GM18520 (cell line): ENCODE data around the gene FN3KRP.
A peak's percentile ranks its signal among the peaks of the same experiment; 100 is the strongest.

ENCODE experiments used
- ATAC-seq: cut with Tn5 transposase; IDR thresholded peaks from one replicate; pipeline ENCODE4 v1.9.1; 2021; ENCODE audit not compliant: unreplicated experiment

The FN3KRP gene

DNA sequence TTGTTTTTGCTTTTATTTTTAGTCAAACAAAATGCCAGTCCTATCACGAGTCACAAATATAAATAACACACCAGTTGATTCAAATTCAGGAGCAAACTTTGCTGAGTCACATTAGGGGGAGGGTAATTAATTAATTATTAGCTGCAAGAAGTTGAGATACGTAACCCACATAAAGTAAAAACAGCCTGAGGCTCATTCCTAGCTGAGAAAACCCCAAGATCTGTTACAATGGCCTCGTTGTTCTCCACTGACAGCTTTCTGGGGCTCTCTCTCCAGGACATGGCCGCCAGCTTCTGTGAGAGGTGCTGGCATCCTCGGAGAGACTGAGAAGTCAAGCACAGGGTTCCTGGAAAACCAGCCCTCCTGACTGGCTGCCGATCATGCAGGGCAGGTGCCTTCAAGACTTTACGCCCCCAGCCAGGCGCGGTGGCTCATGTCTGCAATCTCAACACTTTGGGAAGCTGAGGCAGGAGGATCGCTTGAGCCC lies 29.1 kb upstream of the FN3KRP start:
- no peak for ATAC-seq

DNA sequence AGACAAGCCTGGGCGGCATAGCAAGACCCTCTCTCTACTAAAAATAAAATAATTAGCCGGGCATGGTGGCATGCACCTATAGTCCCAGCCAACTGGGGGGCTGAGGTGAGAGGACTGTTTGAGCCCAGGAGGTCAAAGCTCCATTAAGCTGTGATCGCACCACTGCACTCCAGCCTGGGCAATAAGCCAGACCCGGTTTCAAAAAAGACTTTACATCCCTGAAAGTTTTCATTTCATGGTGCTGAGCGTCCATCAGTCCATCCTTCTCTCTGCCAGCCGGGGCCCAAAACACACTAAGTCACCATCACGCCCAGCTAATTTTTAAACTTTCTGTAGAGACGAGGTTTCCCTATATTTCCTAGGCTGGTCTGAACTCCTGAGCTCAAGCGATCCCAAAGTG lies 28.6 kb upstream of the FN3KRP start:
- no peak for ATAC-seq

DNA sequence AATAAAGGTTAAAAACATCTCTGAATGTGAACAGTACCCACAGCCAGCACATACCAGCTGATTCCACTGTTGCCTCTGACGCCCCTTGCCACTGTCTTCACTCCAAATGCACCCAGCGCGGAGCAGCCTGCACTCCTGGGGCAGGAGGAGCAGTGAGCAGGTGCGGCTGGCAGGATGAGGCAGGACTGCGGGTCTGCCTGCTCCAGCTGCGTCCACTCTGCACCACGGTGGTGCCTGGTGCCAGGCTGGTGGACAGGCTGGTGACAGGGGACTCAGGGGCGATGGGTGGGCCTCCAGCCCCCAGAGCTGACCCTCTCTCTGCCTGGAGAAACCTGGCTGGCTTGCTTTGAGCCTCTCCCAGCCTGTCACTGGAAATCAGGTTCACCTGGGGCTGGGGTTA lies 27.4 kb upstream of the FN3KRP start:
- no peak for ATAC-seq

DNA sequence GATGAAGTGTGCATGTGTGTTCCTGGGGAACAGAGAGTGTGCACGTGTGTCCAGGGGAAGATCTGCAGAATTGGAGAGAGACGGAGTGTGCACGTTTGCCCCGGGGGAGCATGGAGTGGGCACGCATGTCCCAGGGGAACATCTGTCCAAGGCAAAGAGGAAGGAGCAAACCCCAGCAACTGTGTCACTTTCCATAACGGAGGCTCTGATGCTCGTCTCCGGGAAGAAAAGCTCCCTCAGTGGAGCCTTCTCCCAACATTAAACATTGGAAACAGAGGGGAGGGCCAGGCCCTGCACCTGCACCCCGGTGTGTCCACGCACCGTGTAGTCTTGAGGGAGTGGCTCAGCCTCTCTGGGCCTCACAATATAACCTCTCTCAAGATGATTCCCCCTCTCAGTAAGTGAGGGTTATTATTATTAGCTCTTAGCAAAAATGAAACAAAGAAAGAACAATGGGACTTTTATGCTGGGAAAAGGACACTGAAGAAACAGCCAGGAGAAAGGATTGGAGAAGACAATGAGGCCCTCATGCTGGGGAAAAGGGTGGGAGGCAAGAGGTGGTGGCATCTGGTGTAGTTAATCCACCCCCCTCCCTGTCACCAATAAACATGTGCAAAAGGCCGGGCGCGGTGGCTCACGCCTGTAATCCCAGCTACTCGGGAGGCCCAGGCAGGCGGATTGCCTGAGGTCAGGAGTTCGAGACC lies 25.6 kb upstream of the FN3KRP start:
- no peak for ATAC-seq

DNA sequence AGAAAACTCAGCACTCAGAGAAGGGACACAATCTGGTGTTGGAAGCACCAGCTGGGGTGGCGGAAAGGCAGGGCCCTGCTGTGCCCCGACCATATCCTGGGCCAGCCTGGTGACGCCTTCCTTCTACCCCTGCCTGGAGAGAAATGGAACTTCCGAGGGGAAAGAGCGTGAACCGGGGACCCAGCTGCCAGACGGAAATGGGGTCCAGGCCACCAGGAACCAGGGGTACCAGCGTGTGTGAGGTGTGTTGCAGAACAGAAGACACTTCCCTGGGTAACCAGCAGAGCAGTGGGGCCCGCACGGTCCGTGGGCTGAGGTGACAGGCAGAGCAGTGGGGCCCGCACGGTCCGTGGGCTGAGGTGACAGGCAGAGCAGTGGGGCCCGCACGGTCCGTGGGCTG lies 24.8 kb upstream of the FN3KRP start:
- no peak for ATAC-seq

DNA sequence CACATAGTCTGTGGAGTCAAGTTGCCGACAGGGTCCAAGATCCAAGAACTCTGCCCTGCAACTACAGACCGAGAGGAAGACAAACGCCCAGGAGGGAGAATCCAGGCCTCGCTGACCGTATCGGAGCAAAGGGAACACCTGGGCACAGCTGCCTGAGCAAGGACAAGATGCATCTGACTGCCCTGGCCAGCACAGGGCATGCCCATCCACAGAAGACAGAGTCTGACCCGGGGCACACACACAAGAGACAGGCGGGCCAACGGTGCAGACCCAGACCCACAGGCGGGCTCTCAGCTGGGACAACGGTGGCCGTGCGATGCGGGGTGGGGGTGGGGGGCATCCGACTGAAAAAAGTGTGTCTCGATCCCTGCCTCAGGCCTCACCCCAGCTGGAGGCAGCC lies 24.2 kb upstream of the FN3KRP start:
- no peak for ATAC-seq

DNA sequence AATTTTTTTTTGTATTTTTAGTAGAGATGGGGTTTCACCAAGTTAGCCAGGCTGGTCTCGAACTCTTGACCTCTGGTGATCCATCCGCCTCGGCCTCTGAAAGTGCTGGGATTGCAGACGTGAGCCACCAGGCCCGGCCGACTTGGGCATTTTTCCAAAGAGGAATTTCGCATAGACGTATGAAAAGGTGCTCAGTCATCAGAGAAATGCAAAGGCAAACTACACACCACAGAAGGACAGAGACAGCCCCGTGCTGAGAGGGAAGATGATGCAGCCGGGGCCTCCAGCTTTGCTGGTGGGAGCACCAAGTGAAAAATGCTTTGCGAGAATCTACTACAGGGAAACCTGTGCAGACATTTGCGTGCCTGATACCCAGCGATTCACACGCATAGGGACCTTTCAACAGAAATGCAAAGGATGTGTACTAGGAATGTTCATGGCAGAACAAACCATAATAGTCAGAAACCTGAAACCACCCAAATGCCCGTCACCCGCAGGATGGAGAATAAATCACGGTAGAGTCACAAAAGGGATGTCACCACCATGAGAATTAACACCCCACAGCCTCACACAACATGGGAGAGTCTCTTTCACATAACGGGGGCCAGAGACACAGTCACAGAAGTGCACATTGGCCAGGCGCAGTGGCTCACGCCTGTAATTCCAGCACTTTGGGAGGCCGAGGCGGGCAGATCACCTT lies 23.2 kb upstream of the FN3KRP start:
- ATAC-seq = no peak

DNA sequence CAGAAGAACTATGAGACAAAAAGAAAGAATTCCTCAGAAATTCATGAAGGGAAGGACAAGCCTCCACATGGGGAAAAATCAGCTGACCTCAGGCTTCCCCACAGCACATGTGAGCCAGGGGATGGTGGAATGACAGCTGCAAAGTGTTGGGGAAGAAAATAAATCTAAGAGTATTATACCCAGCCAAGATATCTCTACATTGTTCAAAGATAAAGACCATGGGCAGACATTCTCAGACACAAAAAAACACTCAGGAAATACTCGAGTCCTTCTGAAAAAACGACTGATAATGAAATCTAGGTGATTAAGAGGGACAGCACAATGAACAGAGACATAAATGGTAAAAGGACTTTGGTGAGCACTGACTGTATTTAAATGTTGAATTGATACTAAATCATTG lies 21.9 kb upstream of the FN3KRP start:
- ATAC-seq = no peak

DNA sequence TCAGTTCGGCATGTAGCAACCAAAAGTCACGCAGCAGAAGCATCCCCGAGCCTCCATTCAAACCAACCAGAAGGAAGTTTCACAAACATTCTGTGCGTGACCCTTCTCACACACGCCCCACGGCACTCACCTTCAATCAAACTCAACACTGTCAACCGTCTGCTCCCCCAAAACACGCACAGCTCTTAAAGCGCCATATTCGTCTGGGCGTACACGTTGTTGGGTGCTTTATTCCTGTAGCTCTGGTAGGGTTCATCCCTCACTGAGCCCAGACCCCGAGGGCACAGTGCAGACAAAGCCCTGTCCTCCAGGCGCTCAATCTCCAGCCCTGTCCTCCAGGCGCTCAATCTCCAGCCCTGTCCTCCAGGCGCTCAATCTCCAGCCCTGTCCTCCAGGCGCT lies 20.2 kb upstream of the FN3KRP start:
- no peak for ATAC-seq

DNA sequence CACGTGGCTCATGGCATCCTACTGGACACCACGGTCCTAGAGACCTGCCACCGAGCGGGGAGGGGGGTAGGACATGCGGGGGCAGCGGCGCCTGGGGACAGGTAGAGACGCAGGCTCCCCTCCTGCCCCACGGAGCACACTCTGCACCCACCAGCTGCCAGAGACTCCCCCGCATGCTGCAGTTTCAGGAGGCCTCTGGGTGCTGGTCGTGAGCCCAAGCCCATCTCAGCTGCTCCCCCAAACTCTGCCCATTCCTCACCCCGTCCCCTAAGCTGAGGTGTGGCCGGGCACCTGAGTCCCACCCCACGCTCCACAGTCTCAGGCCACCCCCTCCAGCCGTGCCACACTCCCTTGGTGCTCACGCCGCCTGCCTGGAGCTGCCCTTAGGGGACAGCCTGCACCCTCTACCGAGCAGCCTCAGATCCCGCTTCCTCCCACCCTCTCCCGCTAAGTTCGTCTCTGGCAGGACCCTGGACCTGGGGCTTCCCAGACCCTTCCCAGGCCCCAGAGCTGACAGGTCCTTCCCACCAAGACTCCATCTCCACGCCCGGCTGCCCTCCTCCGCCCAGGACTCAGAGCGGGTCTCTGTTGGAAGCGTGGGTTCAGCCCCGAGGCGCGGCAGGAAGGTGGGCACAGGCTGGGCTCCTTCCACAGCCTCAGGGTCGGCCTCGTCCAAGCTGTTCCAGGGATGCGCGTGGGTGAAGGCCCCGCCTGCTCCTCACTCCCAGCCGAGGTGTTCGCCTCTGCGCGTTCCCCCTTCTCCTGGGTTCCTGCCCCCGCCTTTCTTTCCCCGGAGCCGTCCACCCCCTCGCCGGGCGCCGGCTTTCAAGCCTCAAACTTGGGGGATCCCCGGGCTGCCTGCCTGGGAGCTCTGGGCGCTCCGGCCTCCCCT lies 19.3 kb upstream of the FN3KRP start:
- no peak for ATAC-seq

DNA sequence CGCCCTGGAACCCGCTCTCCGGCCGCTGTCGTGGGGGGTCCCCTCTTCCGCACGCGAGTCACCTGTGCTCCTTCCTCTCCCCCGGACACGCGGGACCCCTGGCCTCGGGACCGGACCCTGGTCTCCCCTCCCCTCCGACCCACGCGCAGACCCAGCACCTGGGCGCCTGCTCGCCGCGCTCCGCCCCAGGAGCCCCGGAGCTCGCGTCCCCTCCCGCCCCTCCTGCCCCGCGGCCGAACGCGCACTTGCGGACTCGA lies 18.8 kb upstream of the FN3KRP start:
- ATAC-seq = no peak

DNA sequence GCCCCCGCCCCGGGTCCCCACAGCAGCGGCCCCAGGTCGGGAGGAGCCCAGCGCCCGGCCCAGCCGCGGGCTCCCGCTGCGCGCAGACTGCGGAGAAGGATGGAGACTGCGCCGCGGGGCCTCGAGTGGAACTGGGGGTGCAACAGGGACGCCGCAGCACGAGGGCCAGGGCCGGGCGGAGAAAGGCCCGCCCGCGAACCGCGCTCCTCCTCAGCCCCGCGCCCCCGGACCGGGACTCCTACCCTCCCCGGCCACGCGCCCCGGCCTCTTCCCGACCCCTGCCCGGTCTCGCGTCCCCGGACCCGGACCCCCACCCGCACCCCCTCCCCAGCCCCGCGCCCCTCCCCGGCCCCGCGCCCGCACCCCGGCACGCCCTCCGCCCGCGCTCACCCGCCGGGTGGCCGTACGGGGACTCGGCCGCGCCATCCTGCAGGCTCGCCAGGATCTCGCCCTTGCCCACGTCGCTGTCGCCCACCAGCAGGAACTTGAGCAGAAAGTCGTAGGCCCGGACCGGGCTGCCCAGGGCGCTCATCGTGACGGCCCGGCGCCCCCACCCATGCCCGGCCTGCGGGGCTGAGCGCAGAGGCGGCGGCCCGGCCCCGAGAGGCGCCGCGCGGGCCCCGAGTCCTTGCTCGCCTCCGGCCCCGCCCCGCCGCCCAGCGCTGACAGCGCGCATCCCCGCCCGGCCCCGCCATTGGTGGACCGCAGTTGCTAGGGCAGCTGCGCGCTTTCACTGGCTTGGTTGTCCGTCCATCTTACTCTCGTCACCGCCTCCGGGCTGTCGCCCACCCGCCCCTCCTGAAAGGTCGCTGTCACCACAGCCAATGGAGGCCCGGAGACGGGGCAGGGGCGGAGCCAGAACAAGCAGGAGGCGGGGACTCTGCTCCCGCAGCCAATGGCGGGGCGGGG lies 18.2 kb upstream of the FN3KRP start, which contains the start of gene RAB40B:
Gene RAB40B (minus strand): TSS at position 634 of the 909 bp plus-strand sequence. CDS start 102 bp downstream, at position 532.
- peak; percentile 96 for ATAC-seq

DNA sequence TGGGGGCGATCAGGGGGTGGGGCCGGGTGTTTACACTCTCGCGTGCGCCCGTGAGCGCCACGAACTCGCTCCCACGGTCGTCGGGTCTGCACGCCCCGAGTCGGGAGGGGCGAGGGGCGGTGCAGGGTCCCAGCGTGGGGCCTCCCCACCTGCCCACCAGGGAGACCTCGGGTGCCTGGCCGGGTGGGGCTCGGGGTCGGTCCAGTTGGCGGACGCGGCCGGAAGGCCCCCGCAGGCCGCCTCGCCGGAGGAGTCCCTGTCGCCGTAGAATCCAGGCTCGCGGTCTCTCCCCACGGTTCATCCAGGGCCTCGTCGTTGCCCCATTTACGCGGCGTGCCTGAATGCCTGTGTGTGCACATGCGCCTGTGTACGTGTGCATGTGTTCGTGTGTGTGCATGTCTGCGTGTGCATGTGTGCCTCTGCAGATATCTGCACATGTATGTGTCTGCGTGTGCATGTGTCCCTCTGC lies 17.5 kb upstream of the FN3KRP start:
- peak; percentile 8 for ATAC-seq

DNA sequence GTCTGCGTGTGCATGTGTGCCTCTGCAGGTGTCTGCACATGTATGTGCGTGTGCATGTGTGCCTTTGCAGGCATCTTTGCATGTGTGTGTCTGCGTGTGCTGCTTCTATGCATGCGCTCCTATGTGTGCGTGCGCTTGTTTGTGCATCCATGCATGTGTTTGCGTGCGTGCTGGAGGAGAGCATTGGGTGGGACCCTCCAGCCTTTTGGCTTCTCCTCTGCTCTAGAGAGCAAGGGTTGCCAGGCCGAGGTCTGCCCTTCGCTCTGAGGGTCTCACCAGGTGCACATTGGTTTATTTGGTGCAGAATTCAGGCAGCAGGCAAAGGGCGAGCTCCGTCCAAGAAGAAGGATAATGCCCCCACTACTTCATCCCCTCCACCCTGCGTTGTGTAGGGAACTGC lies 17.0 kb upstream of the FN3KRP start:
- ATAC-seq = no peak

DNA sequence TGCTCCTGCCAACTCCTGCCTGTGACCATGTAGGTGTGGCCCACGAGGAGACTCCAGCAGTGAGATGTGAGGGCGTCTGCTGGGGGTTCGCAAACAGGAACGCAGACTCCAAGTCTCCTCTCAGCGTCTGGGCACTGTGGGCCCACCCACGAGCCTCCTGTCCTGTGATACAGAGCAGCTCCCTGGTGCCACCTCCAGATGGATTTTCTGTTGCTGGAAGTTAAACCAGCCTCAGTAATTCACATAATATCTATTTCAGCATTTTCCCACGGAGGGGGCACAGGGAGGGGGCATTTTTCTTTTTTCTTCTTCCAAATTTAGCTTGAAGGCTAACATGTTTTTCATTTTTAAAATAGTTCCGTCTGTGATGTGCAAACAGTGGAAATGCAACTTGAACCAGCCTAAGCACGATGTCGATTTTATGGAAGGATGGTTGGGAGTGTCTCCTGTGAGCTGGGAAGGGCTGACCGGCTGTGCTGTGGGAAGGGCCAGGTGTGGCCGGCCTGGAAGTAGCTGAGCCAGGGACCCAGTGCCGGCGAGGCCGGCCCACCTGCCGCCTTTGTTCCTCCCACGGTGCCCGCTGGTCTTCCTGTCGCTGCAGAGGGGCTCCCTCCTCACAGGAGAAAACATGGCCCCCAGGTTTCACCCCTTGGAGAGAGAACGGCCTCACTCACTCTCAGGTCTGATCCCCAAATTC lies 14.1 kb upstream of the FN3KRP start:
- no peak for ATAC-seq

DNA sequence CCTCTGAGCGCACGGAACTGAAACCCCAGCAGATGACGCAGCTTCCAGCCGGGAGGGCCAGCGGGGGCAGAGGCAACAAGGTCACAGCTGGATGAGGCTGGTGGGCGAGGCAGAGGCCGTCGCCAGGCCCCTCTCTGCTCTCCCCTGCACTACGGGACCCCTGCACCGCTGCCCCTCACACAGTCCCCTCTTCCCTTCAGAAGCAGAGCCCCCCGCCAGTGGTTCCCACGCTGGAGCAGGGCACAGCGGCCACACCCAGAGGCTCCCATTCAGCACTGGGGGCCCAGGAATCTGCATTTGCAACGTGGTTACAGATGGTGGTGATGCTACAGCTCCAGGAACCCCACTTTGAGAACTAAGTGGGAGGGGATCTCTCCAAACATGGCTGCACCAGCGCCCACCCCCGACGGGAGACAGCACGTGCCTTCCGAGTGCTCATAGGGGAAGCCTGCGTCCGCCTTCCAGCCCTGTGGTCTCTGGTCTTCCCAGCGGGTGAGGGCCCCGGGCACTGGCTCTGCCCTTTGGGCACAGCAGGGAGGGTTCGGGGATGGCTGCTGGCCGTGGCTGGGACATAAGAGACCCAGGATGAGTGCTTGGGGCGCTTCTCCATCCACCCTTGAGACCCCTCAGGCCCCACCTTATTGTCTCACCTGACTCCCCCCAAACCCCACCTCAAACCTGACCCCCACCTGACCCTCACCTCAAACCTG lies 13.3 kb upstream of the FN3KRP start:
- ATAC-seq = no peak

DNA sequence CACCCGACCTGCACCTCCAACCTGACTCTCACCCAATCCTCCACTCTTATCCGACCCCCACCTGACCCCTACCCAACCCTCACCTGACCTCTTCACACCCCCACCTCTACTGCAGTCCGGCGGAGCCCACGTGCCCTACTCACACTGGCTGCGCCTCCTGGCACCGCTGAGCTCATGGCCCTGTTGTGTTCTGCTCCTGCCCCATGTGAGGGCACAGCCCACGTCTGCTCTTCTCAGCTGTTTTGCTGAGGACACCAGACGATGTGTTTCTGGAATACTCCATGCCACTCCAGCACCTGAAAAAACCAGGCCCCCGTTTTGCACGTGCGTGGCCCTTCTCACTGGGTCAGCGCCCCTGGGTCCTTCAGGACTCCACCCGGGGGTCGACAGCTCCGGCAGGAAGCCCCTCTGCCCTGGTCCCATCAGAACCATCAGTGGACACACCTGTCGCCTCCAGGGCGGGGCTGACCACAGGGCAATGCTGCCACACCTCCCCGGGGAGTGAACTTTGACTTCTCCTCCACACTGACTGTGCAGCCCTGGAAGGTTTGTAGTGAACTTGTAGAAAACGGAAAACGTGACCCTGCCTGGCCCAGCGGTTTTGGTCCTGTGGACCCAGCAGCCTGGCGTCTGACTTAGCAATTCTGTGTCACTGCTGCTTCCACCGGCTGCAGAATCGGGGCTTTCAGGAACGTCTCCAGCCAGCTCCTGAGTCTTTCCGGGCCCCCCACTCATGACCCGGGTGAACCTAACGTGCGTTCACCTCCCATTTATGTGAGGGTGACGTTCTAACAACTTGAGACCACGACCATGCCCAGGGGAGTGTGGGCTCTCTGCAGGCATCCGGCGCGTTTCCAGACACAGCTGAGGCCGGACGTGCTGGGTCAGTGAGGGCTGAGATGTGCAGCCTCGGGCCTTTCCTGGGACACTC lies 12.3 kb upstream of the FN3KRP start:
- no peak for ATAC-seq

DNA sequence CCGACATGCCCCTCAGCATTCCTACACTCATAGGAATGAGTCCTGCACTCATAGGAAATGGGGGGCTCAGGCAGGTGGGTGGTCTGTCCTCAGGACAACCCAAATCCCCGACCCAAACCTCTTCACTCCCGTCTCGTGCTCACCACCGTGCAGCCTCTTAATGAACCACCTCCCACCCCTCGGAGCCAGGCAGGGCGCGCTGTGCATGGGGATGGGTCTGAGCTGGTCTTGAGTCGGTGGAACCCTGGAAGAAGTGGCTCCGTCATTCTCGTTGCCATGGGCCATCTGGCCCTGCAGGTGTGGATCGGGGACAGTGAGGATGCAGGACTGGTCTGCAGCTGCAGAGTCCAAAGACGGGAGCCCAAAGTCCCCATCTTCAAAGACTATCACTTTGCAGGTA lies 11.6 kb upstream of the FN3KRP start:
- no peak for ATAC-seq
